DMS153 treated with DMSO at 0.1 percent for 48 hours (cell line): ENCODE results near the gene RPLP2.

ENCODE experiments used
- DNase-seq: peaks from one replicate; lab custom pipeline; 2025; ENCODE audit not compliant: unreplicated experiment; lab: John Stamatoyannopoulos, UW

The RPLP2 gene

GRCh38 chr11:802693-803466, 6.9 kb upstream of the RPLP2 start:
- no peak for DNase-seq

DNA sequence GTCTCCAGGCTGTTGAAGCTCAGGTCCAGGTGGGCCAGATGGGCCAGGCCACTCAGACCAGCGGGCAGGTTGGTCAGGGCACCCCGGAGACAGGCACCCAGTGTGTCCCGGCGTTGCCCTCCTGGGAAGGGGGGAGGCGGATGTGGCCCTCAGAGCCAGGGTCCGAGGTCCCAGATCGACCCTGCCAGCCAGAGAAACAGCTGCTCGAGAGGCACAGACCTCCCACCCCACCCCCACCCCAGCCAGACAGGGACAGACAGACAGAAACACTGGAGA, 6.4 kb upstream of the RPLP2 start:
- DNase-seq, result no peak

- DNase-seq, result no peak
Measured at GRCh38 chr11:803770-804598, 5.8 kb upstream of the RPLP2 start.

GRCh38 chr11:804599-804964, 5.2 kb upstream of the RPLP2 start:
- no peak for DNase-seq

DNA sequence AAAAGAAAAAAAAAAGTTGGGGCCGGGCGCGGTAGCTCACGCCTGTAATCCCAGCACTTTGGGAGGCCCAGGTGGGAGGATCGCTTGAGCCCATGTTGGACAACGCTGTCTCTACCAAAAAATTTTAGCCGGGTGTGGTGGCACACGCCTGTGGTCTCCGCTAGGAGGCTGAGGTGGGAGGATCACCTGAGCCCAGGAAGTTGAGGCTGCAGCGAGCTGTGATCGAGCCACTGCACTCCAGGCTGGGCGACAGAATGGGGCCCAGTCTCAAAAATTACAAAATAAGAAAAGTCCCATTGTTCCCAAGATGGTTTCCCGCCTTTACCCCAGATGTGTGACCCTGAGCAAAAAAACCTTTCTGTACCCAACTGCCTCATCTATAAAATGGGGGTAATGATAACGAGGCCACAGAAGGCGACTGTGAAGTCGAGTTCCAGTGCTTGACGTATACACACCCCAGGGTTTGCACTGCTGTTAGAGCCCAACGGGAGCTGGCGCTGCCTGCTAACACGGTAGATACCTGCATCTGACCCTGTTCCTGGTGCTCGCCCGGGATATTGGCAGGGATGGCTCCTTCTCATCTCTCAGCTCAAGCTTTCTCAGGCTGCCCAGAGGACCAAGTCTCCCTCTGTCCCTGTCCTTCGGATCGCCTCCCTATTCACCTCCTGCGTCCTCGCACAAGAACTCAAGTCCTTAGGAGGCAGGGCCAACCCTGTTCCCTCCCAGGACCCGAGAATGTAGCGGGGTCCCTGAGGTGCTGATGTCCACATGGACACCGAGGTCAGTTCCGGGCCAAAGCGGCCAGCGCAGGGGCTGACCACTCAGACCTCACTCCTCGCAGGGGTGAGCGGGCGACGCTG, 1.1 kb upstream of the RPLP2 start:
- DNase-seq, result no peak

GRCh38 chr11:810040-810567, 337 bp downstream of the RPLP2 start:
- DNase-seq, result no peak

DNA sequence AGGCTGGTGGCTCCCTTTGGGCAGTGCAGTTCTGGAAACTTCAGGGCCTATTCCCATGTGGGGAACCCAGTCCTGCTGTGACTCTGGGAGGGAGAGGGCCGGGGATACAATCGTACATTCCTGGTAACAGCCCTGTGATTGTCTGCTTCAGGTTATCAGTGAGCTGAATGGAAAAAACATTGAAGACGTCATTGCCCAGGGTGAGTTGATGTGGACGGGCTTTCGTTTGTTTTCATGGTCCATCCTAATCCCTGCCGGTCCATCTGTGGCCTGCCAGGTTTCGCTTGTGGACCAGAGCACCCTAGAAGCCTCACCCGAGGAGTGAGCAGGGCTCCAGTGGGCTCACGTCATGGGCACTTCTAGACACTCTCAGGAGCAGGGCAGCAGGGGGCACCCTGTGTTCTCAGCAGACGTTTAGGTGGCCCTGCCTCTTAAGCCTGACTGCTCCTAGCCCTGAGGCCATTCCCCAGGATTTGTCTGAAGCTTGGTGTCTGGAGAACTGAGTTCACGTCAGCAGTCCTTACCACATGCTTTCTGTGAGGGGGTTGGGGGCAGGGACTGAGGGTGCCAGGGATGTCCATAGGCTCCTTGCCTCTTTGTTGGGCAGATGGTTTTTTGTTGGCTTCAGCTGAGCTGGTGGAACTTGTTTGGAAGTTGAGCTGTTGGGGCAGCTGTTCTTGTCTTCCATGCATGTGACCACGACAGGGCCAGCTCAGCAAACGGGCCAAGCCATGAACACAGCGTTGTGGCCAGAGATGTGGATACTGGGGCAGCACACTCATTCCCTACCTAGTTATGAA, 1.9 kb downstream of the RPLP2 start:
- DNase-seq, result no peak

DNA sequence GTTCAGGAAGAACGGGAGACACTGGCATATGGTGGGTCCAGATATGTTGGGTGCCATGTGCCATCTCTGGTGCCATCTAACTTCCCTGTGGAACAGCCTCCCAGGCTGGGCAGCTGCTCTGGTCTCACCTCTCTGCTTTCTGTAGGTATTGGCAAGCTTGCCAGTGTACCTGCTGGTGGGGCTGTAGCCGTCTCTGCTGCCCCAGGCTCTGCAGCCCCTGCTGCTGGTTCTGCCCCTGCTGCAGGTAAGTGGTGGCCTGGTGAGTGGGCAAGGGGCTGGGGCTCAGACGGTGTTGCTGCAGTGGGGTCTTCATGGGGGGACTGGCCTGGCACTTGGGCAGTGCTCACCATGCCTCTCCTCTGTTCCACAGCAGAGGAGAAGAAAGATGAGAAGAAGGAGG, 2.6 kb downstream of the RPLP2 start:
- no peak for DNase-seq

DNA sequence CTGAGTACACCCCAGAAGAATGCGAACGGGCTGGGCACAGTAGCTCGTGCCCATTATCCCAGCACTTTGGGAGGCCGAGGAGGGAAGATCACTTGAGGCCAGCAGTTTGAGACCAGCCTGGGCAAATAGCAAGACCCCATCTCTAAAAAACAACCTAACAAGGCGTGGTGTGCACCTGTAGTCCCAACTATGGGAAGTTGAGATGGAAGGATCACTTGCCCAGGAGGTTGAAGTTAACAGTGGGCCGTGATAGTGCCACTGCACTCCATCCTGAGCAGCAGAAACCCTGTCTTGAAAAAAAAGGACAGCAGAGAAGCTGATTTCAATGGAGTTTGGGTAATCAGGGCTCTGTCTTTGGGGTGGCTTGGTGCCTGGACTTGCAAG, 3.3 kb downstream of the RPLP2 start:
- no peak for DNase-seq

DNA sequence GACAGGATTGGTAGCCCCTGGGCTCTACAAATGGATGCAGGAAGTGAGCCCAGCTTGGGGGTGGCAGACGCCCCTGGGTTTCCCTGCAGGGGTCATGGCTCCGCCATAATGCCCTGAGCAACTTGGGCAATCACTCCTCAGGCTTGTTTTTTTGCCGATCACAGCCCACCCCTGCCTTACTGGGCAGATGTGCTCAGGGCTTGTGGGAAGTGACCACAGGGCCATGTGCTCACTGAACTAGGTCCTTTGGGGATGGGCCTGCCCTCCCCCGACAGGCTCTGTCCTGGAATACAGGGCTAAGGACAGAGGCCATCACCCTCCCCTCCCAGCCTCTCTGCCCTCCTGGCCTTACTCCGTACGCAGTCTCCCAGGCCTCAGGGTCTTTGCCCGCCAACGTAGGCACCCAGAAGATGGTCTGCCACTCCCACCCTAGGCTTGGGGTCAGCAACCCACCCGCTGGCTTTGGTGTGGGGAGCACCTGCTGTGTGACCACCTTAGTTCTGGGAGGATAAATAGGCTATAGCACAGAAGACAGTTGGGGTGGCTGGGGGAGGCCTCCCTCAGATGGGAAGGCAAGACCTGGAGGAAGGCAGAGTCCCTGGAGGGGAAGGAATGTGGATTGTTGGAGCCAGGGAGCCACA, 3.8 kb downstream of the RPLP2 start:
- no peak for DNase-seq

DNA sequence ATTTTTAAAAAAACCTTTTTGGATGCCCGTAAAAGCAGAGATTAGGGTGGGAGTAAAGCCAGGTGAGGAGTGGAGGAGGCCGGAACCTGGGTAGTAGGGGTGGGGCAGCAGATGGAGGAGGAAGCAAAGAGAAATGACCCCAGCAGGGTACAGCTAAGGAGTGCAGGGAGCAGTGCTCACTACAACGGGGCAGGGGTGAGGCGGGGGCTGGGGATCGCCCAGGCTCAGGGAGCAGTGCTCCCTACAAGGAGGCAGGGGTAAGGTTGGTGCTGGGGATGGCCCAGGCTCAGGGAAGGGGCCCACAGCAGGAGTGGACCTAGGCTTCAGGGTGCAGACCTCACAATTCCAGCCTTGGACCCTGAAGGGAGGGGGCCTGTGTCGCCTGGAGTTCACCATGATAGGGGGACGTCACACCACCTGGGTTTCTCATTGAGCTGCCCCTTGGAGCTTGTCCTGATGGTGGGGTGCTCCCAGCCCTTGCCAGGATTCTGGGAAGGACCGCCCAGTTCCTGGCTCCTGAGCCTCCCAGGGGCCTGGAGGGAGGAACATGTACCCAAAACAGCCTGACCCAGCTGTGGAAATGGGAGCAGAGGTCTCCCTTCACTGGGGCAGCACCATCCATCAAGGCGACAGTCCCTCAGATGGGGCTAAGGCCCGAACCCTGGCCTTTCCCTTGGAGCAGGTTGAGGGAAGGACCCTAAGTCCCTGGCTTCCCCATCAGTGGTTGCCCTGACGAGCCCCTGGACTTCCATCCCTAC, 6.1 kb downstream of the RPLP2 start:
- no peak for DNase-seq

DNA sequence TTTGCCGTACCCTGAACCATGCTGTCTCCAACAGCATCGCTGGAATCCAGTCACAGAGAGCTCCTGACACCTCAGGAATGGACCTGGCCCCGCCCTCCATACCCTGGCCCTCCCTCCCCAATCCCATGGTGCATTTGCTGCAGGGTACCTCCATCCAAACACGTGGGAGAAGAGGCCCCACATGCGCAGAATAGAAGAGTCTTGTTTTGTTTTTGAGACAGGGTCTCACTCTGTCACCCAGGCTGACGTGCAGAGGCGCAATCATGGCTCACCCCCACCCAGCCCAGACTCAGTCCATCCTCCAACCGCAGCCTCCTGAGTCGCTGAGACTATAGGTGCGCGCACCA, 6.6 kb downstream of the RPLP2 start:
- no peak for DNase-seq

GRCh38 chr11:818396-819128, 8.8 kb downstream of the RPLP2 start, which contains the start of gene PNPLA2:
TSS of gene PNPLA2 (plus strand) at chr11:818914. CDS start at chr11:819719, 805 bp downstream.
- DNase-seq, result no peak

- peak; percentile 34 for DNase-seq
Measured at GRCh38 chr11:819129-819931, 9.6 kb downstream of the RPLP2 start.

DNA sequence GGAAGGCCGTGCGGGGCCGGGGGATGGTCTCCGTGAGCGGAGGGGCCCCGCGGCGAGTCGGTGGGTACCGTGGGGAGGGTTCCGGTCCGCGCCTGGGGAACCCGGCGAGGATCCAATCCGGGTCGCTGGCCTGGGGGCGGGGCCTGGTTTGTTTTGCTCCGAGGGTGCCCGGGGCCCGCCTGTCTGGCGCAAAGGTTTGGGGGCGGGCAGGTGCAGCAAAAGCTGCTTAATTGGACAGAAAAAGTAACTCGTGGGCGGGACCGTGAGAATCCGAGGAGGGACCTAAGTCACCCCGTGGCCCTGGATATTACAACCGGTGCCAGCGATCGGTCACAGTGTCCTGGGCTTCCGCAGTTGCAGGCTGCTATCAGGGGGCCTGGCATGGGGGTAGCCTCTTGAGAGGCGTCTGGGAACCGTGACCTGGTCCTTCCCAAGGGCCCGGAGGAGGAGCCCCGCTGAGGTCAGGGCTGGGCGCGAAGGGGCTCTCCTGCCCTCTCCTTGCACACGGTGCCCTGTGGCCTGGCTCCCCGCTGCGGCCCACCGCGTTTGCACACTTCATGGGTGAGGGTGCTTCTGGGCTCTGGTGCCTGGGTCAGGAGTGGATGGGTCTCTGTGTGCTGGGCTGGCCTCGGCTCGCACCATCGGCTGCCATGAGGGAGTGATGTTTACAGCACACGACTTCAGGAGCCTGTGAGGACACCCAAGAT, 10.3 kb downstream of the RPLP2 start:
- peak; percentile 54 for DNase-seq

- no peak for DNase-seq
Measured at GRCh38 chr11:820655-821511, 11.1 kb downstream of the RPLP2 start.
